Stimulated activated CD4-positive, alpha-beta T cell treated with anti-CD3 and anti-CD28 coated beads, Interleukin-2, amount 100 ng/mL, for 48 hours (primary cell): ENCODE measurements around the gene ETHE1.
A peak's percentile ranks its signal among the peaks of the same experiment; 100 is the strongest.

Experiments used
- DNase-seq, 2 donors: peaks; one replicate each; pipeline ENCODE4 v3.0.0-alpha.2; 2020

ETHE1 gene

GRCh38 chr19:43463381-43464133, 63.4 kb downstream of the ETHE1 start:
- DNase-seq = peak; percentile 98 to 99

- DNase-seq = no peak
Observed at GRCh38 chr19:43462785-43463380, 64.1 kb downstream of the ETHE1 start.

- DNase-seq = no peak
Observed at GRCh38 chr19:43462383-43462782, 64.6 kb downstream of the ETHE1 start.

- DNase-seq = no peak
Observed at GRCh38 chr19:43461303-43461702, 65.7 kb downstream of the ETHE1 start.

- no peak for DNase-seq
Observed at GRCh38 chr19:43460362-43461016, 66.5 kb downstream of the ETHE1 start.

GRCh38 chr19:43457809-43458208, 69.2 kb downstream of the ETHE1 start:
- no peak for DNase-seq
